ENCODE measurements around the gene VPS13D.
"Not testable (repeated sequence)": the region's sequence is repeated elsewhere in the genome, so short reads cannot be mapped to it uniquely, and the experiment has no call there.

The VPS13D gene

GRCh38 chr1:12518931-12519692 lies 289.3 kb downstream of the VPS13D start:
- DNase-seq (ENCODE audit: low spot score), result no peak

GRCh38 chr1:12519693-12520364 lies 290.0 kb downstream of the VPS13D start:
- DNase-seq (ENCODE audit: low spot score), result no peak

GRCh38 chr1:12521096-12521495 lies 291.3 kb downstream of the VPS13D start:
- no peak for DNase-seq (ENCODE audit: low spot score)

GRCh38 chr1:12522780-12523179 lies 292.9 kb downstream of the VPS13D start:
- not testable (repeated sequence) for DNase-seq (ENCODE audit: low spot score)

GRCh38 chr1:12524266-12524665 lies 294.4 kb downstream of the VPS13D start:
- DNase-seq (ENCODE audit: low spot score), result no peak

DNA sequence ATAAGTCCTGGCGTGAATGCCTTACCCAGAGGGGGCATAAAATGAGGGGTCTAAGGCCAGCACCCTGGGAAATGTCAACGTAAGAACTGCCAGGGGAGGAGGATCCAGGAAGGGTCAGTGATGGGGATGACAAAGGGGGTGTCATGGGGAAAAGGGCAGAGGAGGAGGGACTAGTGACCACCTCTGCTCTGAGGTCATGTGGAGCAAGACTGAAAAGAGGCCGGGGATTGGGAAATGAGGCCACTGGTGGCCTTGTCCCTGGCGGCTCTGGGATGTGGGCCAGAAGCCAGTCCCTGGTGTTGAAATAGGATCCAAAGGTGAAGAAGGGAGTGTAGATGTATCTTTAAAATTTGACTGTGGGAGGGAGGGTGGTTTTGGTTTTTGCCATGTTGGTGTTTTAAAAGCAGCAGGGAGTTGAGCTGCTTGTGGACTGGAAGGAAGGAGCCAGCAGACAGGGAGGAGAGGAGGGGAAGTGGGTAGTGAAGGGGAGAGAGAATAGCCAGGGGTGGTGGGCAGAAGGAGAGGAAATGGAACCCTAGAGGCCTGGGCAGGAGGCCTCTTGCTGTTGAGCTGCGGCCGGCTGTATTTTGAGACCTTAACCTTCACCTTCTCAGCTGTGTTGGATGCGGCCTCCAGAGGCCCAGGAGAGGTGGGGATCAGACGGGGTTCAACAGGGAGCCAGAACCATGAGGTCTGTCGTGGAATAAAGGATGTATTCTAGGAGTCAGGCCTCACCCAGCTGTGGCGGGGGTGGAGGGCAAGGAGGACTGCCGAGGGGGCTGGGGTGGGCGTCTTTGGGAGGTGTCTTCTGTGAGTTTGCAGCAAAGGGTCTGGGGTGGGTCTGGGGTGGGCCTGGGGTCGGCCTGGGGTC lies 295.7 kb downstream of the VPS13D start:
- no peak for DNase-seq (ENCODE audit: low spot score)

GRCh38 chr1:12527564-12527963 lies 297.7 kb downstream of the VPS13D start:
- DNase-seq (ENCODE audit: low spot score), result no peak

DNA sequence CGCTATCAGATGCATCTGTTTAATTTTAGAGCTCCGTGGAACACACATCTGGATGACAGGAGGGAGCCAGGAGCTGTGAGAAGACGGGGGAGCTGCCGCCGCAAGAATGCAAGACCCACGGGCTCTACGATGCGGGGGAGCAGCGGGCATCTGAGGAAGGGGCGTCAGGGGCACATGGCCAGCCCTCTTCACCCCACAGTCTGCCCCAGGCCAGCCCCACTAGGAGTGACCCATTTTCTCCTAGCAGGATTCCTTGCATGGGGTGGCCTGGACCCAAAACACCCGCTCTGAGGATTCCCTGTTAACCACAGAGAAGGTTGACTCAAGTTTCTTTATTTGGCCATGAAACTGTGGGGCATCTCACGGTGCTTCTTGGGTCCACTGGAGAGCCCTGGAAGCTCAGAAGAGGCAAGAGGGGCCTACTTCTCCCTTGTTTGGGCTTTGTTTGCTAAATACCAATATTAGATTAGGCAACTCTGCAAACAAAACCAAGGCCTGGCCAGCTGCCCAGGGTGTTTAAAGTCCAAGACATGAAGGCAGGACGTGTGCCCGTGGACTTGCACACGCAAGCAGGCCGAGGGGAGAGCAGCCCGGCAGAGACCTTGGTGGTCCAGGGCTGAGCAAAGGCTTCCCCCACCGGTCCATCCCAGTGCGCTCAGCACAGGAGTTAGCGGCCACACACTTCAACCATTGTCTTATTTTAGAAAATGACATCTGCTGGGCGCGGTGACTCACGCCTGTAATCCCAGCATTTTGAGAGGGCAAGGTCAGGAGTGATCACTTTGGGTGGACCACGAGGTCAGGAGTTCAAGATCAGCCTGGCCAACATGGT lies 298.4 kb downstream of the VPS13D start:
- no peak for DNase-seq (ENCODE audit: low spot score)

DNA sequence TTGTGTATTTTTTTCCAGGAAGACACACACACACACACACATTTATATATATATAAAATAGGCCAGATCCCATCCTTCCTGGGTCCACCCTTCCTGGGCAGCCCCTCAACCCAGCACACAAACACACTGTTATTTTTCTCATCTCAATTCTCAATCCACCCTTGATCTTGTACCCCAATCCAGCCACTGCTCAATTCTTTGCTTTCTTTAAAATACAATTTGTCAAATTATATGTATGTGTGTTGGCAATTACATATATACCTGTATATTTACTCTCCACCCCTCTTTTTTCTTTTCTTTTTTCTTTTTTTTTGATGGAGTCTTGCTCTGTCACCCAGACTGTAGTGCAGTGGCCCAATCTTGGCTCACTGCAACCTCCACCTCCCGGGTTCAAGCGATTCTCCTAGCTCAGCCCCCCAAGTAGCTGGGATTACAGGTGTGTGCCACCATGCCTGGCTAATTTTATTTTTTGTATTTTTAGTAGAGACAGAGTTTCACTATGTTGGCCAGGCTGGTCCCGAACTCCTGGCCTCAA lies 299.9 kb downstream of the VPS13D start:
- no peak for DNase-seq (ENCODE audit: low spot score)

- no peak for DNase-seq (ENCODE audit: low spot score)
Measured at GRCh38 chr1:12530462-12531178, 300.8 kb downstream of the VPS13D start.

- DNase-seq (ENCODE audit: low spot score), result no peak
Measured at GRCh38 chr1:12531179-12531499, 301.3 kb downstream of the VPS13D start.

GRCh38 chr1:12532405-12533315 lies 302.8 kb downstream of the VPS13D start:
- DNase-seq (ENCODE audit: low spot score), result no peak

DNA sequence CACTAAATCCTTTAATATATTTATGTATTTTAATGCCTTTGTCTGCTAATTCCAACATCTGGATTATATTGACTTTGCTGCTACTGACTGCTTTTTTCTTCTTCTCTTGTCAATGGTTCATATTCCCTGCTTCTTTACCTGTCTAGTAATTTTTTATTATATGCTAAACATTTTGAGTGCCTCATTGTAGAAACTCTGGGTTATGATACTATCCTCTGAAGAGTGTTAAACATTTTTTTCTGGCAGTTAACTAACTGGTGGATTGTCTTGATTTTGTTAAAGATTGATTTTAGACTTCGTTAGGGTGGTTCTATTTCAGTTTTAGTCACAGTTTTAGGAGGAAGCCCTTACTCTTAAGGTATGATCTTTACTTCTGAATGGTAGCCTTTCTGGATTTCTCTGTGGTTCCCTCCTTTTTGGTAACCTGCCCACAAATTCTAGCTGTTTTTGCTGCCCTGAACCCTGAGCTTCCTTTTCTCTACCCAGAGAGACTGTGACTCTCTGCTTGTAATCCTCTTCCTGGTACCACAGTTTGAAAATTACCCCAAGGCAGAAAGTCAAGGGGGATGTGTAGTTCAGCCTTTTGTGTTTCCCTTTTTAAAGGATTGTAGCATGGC lies 306.3 kb downstream of the VPS13D start:
- DNase-seq (ENCODE audit: low spot score), result no peak

DNA sequence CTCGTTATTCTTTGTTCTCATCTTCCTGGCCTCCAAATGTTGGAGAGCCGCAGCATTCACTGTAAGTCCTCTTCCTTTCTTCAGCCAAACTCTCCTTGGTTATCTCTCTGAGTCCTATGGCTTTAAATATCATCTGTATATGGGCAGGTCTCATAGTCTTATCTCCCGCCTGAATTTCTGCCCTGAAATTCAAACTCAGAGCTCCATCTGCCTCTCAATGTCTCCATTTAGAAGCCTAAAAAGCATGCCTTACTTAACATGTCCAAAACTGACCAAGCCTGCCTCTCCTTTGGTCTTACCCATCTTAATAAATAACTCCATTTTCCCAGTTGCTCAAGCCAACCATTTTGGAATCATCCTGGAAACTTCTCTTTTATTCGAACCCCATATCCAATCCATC lies 307.5 kb downstream of the VPS13D start:
- DNase-seq (ENCODE audit: low spot score), result no peak

GRCh38 chr1:12537906-12538461 lies 308.2 kb downstream of the VPS13D start:
- DNase-seq (ENCODE audit: low spot score), result no peak

- not testable (repeated sequence) for DNase-seq (ENCODE audit: low spot score)
Measured at GRCh38 chr1:12538536-12538935, 308.7 kb downstream of the VPS13D start.

- DNase-seq (ENCODE audit: low spot score), result no peak
Measured at GRCh38 chr1:12539320-12539704, 309.5 kb downstream of the VPS13D start.

DNA sequence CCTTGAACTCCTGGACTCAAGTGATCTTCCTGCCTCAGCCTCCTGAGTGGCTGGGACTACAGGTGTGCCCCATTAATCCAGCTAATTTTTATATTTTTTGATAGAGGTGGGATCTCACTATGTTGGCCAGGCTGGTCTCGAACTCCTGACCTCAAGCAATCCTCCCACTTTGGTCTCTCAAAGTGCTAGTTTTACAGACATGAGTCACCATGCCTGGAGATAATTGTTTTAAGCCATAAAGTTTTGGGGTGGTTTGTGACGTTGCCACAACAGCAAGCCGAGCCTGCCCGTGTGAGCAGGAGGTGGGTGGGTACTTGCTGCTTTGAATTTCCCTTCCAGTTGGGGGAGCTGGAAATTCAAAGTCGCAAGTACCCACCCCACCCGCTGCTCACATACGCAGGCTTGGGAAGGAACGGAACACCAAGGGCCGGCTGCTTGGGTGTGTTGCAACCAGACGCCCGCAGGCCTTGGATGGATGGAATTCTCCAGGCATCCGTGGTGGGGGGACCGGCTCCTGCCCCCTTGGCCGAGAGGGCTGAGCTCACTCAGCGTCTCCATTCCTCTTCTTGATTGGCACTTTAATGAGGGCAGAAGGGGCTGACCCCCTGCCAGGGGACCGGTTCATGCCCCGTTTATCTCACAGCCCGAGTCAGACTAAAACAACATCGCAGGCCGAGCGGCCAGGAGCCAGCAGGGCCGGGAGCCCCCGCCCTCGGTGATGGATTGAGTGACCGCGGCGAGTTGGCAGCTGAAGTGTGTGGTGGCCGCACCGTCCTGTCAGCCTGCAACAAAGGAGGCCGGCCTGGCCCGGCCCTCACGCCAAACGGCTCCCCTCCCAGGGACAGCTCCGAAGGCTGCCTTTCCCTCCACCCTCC lies 310.1 kb downstream of the VPS13D start:
- DNase-seq (ENCODE audit: low spot score), result no peak
